Fibroblast of skin of left biceps (primary cell): ENCODE results near the gene KSR1.
"Not testable (repeated sequence)": the region's sequence is repeated elsewhere in the genome, so short reads cannot be mapped to it uniquely, and the experiment has no call there.

Source experiments
- DNase-seq, 2 experiments: peaks; one replicate each; pipeline ENCODE4 v3.0.0-alpha.2; 2013; ENCODE audit warnings: low read depth in 2 of 2

The KSR1 gene

DNA sequence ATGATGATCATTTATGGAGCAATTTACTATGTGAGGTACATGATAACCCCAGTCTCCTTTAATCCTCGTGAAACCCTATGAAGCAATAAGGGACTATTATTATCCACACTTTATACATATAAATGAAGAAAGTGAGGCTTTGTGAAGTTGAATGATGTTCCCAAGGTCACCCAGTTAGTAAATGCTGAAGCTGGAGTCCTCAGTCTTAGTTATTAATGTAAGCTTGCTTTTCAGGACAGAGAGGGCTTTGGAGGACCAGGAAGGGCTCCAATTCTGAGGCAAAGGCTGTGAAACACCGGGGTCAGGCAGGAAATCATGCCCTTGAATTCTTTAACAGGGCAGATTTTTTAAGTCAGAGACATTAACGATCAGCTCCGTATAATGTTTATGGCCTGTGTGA lies 36.8 kb downstream of the KSR1 start:
- no peak for DNase-seq

DNA sequence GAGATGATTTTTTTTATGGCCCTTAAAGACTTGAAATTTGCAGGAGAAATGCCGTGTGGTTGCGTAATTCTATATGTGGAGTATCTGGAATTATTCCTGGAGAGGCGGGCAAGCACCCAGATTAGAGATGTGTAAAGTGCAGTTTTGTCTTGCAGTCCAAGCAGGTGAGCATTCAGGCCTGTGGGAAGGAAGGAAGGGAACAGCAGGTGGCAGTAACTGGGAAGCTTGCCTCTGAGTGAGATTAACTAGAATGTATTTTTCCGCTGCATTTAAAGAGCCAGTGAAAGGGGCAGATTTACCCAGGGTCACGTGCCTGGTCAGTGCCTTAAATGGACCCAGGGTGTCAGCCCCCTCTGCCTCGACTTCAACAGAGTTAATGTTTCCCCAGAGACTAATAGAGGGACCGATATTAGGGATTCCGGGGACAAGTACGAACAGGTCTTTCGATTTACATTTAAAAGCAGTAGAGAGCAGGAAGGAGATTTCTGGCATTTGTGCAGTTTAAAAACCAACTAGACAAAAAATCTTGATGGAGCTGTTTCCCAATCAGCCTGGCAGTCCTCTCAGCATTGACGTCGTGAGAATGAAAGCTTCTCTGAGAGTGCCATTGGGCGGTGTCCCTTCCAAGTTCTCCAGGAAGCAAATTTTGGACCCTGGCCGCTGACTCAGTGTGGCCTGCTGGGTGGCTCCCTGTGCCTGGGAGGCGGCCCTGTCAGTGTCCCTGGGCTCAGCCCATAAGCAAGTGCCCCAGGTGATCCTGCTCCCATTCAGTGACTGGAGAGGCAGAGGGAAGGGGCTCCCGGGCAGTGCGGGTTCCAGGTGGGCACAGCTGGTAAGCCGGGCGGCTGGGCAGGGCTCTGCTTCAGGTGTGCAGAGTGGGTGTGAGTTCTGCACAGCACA lies 38.2 kb downstream of the KSR1 start:
- peak in 1 of 2 experiments; percentile 15 for DNase-seq

DNA sequence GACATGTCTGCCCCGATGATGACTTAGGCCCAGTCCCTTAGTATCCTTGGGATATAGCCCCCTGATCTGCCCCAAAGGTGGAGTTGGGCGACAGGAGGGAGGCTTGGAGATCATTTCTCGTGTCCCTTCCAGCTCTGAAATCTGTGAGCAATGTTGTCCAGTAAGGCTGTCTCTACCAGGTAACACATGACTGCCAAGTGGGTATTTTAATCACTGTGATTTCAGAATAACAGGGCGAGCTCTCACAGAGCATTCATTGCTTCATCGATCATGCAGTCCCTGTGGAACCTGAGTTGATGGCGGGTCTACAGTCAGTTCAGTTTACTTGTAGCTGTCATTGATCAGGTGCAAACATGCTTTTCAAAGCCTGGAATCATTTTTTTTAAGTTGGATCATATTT lies 39.2 kb downstream of the KSR1 start:
- no peak for DNase-seq

DNA sequence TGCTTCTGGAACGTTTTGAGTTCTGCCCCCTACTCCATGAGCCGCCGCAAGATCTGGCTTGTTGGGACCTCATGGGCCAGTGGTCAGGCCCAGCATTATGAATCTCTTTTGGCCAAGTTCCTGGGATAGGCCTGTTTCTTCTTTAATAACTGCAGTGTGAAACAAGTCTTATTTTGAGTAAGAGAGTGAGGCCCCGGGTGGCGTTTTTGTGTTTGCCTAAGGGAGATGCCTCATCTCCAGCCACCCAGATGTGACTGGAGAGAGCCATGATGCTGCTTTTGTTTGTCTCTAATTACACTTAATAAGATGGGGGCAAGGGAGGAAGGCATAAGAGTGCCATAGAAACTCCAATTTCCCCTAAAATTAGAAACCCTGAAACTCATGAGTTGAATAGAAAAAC lies 39.8 kb downstream of the KSR1 start:
- no peak for DNase-seq

DNA sequence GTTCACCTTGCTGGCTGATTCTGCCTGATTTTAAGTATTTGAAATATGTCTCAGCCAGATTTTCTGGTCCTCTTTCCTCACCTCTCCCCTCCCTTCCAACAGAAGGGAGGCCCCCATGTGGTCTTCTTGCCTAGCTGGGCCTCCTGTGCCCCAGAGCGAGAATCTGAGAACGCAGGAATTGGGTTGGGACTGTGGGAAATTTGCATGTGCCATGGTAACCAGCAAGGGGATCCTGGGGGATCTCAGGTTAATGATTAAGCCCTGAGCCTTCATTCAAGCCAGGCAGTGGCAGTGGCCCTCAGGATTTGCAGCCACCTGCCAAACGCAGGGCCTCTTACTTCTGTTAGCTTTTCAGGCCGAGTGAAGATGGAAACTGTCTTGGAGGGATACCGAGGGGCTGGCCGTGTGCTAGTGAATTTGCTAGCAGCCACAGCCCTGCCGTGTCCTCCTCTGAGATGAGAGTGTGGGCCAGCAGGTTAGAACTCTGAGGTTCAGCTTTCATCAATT lies 40.2 kb downstream of the KSR1 start:
- no peak for DNase-seq

DNA sequence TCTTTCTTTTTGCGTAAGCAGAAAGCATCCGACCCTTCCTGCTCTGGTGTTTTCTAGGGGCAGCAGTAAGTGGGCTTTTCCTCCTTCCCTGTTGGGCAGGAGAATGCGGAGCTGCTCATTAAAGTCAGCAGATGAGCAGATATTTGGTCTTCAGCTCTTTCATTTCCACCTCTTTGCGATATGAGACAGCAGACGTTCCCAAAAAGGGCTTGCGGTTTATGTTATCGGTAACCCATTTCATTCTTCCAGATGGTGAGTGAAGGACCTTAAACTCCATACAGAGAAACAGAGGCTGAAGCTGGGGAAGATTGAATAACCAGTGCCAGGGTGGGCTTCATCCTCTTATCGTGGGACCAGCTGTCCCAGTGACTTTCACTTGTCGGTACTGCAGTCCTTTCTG lies 40.7 kb downstream of the KSR1 start:
- no peak for DNase-seq

DNA sequence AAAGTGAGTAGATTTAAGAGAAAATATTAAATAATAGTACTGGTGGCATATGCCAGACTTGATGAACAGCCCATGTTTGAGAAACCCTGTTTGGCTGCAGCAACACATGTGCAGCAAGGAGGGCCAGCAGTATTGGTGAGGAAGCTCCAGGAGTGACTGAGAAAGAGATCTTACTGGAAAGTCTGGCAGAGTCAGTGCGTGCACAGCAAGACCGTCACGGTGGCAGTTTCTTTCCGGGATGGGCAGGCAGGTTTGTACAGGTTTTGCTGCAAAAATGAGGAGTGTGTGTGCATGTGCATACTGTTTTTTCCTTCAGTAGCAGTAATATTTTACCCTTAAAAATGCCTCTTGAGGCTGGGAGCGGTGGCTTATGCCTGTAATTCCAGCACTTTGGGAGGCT lies 41.4 kb downstream of the KSR1 start:
- DNase-seq: no peak

DNA sequence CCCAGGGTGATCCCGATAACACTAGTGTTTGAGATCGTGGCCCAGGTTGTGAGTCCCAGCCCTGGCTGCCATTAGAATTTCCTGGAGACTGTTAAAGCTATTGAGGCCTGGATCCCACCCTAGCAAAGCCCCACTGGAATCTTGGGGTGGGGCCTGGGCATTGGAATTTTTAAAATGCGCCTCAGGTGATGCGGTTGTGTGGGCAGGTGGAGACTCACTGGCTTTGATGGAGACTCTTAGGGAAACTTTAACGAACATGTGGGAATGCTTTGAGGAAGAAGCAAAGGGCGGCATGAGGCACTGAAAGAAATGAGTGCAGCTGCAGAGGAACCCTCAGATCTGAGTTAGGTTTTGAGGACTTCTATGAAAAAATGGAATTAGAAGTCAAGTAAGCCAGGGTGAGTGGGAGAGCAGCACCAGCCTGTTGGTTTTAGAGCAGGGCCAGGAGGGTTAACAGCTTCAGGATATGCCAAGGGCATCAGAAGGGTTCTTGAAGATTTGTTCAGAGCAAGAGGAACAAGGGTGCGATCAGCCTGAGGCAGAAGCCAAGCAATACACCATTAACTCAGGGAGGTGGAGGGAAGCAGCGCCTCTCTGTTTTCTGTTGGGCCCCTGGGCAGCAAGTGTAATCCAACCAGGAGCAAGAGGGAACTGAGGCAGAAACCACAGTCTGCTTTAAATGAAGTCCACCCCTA lies 42.5 kb downstream of the KSR1 start:
- DNase-seq: no peak

DNA sequence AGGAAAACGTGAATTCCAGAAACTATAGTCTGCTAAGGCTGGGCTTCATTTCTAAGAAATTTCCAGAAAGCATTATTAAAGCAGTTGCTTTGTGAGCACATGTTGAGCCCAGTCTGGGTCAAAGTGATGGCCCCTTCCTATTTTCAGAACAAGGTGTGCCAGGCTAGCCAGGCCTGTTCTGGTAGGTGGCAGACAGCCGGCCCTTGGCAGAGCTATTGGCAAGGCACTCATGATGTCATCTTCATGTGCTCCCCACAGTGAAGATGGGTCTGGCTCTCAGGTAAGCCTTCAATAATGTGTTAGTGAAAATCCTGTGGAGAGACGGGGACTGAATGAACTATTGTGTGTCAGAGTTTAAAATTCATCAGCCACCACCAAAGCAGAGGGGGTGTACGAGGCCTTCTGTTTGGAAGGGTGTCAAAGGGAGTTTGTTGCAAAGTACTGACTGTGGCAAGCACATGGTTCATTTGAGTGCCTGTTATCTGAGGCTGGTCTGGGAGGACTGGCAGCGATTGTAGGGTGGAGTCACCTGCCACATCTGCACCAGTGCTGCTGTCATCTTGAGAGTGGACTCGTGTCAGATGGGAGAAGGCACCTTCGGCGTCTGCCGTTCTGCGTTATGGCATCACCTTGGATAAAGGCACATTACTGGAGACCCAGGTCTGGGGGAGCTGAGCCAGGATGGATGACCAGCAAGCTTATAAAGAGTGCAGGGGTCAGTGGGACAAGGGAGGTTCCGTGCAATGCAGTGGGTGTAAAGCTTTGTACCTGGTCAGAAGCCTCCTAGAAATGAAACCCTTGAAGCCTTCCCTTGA lies 43.4 kb downstream of the KSR1 start:
- no peak for DNase-seq

DNA sequence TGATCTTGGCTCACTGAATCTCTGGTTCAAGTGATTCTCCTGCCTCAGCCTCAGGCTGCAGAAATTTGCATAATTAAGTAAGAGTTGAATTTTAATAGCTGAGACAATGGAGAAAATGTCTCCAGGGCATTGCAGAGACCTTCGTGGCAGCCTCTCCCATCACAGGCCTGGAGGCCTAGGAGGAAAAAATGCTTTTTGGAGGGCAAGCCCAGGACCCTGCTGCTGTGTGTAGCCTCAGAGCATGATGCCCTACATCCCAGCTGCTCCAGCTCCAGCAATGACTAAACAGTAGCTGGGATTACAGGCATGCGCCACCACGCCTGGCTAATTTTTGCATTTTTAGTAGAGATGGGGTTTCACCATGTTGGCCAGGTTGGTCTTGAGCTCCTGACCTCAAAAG lies 45.1 kb downstream of the KSR1 start:
- not testable (repeated sequence) for DNase-seq

DNA sequence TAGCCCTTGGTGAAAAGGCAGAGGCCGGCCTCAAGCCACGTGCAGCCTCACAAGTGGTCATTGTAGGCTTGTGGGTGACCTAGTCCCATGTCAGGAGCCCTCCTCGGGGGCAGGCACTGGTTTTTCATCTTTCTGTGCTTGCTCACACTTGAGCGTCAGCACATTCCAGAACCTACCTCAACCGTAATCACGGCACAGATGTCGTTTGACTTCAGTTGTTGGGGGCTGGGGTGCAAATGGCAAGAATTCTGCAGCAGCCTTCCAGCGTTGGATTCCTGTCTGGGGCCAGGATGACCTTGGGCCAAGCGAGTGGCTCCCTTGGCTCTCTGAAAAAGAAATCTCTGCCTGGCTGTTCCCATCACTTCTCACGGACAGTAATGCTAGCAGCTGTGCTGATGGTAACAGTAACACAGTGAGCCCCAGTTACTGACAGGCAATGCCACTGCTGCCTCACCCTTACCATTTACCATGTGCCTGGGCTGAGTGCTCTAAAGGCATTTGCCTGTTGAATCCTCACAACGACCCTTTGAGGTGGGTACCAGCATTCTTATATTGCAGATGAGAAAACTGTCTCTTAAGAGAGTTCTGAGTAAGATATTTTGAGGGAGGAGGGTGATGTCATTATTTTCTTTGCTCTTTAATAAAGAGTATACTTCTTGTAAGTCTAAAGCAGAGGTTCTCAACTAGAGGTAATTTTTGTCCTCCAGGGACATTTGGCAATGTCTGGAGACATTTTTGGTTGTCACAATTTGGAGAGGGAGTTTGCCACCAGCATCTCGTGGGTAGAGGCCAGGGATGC lies 46.5 kb downstream of the KSR1 start:
- peak; percentile 33 to 43 for DNase-seq

DNA sequence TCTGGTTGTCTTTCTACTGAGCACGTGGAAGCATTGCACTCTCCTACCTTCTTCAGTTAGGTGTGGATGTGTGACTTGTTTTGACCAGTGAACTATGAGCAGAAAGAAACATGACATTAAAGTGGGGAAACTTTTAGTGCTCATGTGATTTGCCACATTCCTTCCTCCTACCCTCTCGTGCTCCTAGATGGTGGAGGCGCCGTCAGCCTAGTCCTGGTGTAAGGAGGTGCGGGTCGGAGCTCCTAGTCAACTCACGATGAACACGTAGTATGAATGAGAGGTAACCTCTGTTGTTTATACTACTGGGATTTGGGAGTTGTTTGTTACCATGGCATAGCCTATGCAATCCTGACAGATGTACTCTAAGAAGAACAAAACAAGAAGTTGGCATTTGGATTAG lies 47.4 kb downstream of the KSR1 start:
- no peak for DNase-seq

DNA sequence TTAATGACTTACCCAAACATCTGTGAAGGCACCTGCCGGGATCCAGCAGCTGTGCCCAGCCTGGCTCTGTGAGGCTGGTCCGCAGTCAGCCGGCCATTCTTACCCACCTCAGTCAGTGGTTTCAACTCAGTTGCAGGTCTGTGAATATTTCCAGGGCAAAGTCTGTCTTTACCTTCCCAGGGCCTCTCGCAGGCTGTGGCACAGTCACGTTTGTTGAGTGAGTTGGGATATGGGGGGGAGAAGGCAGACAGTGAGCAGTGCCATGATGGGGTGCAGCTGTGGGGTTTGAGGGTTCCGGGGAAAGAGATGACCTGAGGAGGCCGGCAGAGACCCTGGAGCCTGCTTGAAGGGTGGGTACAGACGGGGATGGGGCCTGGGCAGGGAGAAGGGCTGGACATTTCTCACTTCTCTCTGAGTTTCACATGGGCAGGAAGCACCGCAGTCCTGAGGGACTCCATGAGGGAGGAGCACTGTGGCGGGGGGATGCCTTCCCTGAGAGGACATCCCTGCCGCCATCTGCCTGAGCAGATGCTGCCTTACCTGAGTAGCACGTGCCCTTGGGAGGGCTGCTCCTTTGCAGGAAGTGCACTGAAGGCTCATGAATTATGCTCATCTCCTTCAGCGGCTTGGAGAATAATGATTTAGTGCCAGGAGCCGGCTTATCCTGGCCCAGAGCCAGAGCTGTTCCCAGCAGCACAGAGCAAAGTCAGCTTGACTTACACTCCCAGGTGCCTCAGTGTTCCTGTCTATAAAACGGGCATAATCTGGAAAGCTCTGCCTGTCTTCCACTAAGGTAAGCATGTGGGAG lies 48.1 kb downstream of the KSR1 start:
- no peak for DNase-seq

DNA sequence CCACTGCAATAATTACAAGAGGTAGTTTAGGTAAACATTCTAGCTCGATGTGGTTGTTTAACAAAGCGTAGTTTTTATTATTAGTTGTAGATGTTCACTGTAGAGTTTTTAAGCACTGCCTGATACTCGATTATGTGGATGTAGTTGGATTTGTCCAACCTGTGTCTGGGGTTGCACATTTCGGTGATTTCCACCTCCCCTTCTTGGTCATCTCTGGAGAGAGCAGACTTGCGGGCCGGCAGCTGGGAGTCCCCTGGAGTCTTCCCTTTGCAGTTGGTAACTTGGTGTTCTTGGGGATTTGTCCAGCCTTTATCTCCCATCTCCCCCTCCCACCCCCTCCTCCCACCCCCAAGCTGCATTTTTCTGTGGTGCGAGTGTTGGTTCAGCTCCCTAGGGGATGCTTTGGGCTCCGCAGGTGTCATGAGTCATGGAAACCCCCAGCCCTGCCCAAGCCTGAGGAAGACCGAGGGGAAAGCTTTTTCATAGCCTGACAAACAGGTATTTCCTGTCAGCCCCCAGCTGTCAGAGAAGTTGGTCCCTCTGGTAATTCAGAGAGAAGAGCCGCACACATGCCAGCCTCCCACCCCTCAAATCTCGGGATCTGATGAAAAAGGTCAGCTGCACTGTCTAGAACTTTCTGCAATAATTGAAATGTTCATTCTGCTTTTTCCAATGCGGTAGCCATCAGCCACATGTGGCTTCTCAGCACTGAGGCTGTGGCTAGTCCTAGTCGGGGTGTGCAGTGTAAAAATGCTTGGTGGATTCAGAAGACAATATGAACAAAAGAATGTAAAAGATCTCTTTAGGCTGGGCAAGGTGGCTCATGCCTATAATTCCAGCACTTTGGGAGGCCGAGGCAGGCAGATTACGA lies 50.3 kb downstream of the KSR1 start:
- DNase-seq: no peak

DNA sequence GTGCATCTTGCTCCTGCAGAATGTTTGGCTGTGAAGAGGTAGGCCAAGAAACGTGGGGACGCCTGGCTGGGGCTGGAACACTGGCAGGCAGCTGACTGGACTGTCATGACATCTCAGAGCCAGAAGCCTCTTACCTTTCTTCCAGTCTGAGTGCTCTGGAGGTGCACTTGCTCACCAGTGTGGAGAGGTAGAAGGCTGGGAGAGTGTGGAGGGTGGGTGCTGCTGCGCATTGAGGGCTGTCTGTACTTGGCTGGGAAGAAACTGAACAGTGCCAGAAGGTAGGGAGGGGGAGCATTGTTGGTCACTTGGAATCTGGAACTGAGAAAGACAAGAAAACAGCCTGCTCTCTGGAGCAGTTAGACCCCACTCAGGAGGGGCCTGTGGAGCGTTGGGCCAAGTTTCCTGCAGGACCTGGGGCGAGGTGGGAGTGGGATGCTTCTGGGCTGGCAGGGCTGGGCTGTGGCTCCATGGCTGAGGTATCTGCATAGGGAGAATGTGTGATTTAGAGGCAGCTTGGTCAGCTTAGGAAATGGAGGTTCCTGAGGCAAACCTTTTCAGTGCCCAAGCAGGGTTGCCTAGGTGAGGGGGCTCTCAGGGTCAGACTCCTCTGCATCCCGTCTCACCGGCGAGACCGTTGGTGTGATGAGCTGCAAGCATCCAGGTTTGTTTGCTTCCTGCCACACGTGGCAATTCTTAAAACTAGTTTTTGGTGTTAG lies 55.1 kb downstream of the KSR1 start:
- DNase-seq: no peak

DNA sequence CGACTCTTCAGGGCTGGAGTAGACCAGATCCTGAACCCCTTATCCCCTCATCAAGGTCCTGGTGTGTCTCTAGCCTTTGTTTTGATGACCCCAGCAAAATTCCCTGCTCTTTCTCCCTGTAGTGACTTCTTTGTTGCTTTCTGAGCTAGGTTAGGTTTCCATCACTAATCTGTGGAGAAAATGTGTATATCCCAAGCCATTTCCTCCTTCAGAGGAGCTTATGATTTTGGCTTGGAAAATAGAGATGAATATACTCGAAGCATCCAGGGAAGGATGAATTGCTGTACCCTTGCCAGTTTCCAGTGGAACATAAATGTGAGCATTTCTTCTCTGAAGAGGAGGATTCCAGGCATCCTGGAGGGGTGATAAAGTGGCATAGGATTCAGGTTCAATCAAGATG lies 55.8 kb downstream of the KSR1 start:
- DNase-seq: no peak

DNA sequence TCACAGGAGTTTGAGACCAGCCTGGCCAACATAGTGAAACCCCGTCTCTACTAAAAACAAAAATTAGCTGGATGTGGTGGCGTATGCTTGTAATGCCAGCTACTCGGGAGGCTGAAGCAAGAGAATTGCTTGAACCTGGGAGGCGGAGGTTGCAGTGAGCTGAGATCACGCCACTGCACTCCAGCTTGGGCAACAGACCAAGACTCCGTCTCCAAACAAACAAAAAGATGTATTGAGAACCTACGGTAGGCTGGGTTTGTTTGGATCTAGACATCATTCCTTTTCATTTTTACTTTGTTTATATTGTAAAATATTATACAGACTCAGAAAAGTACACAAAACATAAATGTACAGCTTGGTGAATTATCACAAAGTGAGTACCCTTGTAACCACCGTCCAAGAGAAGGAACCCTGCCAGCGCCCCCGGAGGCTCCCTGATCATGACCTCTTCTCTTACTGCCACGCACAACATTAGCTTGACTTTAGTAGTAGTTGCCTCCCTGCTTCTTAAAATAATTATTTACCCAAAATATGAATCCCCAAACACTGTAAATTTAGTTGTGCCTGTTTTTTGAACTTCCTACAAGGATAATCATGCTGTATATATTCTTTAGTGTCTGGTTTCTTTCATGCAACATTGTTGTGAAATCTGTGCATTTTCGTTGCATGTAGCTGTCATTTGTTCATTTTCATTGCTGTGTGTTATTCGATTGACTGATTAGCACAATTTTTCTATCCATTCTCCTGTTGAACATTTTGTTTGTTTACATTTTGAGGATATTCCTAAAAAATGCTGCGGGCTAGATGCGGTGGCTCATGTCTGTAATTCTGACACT lies 56.5 kb downstream of the KSR1 start:
- DNase-seq: no peak

DNA sequence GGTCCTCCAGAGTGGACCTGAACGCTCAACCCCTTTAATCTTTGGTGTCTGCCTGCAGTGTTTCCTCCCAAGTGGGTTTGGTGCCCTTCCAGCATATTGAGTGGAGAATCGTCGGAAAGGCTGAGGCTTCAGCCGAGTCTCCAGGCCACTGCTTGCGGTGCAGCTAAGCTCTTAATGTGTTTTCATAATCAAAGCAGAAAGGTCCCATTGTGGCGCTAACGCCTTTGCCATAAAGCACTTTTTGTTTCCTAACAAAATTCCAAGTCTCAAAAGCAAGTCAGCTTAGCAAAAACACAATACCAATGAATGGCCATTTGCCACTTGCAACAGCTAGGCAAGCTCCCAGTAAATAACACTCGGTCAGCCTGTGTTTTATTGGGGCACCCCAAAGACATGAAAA lies 57.6 kb downstream of the KSR1 start:
- DNase-seq: no peak
